HG02623 (cell line): ENCODE measurements around the gene TBX20.

Experiments
- ATAC-seq: cut with Tn5 transposase; IDR thresholded peaks from one replicate; pipeline ENCODE4 v1.9.1; 2021; ENCODE audit warnings: moderate library complexity; ENCODE audit not compliant: unreplicated experiment

The TBX20 gene

GRCh38 chr7:35253710-35254495 lies at the start of gene TBX20:
TBX20 (minus strand) TSS chr7:35254100; CDS start chr7:35253620, 480 bp downstream.
- ATAC-seq: no peak

- no peak for ATAC-seq
These were observed 35.5 kb upstream of the TBX20 start for GRCh38 chr7:35289376-35289775.

- ATAC-seq: no peak
These were observed 33.1 kb upstream of the TBX20 start for GRCh38 chr7:35286986-35287385.

- no peak for ATAC-seq
These were observed 32.5 kb upstream of the TBX20 start for GRCh38 chr7:35286422-35286821.

GRCh38 chr7:35285799-35286198 lies 31.9 kb upstream of the TBX20 start:
- ATAC-seq: no peak

- no peak for ATAC-seq
These were observed 27.0 kb upstream of the TBX20 start for GRCh38 chr7:35280902-35281301.

GRCh38 chr7:35277359-35277758 lies 23.5 kb upstream of the TBX20 start:
- ATAC-seq: no peak

- no peak for ATAC-seq
These were observed 18.3 kb upstream of the TBX20 start for GRCh38 chr7:35272246-35272645.

- ATAC-seq: no peak
These were observed 15.1 kb upstream of the TBX20 start for GRCh38 chr7:35268953-35269352.

GRCh38 chr7:35267411-35267810 lies 13.5 kb upstream of the TBX20 start:
- ATAC-seq: no peak

- ATAC-seq: no peak
These were observed 9.5 kb upstream of the TBX20 start for GRCh38 chr7:35263396-35263795.

- no peak for ATAC-seq
These were observed 7.8 kb upstream of the TBX20 start for GRCh38 chr7:35261476-35262285.

GRCh38 chr7:35261041-35261440 lies 7.1 kb upstream of the TBX20 start:
- ATAC-seq: no peak

GRCh38 chr7:35260246-35260645 lies 6.3 kb upstream of the TBX20 start:
- no peak for ATAC-seq

- no peak for ATAC-seq
These were observed 5.6 kb upstream of the TBX20 start for GRCh38 chr7:35259523-35259908.

GRCh38 chr7:35258868-35259522 lies 5.1 kb upstream of the TBX20 start:
- no peak for ATAC-seq

GRCh38 chr7:35258125-35258867 lies 4.4 kb upstream of the TBX20 start:
- no peak for ATAC-seq

- no peak for ATAC-seq
These were observed 3.6 kb upstream of the TBX20 start for GRCh38 chr7:35257251-35258124.

GRCh38 chr7:35256256-35257175 lies 2.6 kb upstream of the TBX20 start:
- ATAC-seq: no peak
